Skeletal muscle cell (primary cell): Measurements from ENCODE around the gene HSPB1.
"Not testable (repeated sequence)": the region's sequence is repeated elsewhere in the genome, so short reads cannot be mapped to it uniquely, and the experiment has no call there.

Experiments
- DNase-seq: peaks from one replicate; pipeline ENCODE4 v3.0.0-alpha.2; 2010; ENCODE audit warnings: low read depth
- H3K4me3 ChIP-seq: 2 replicates; pipeline ENCODE4 v1.5.1; 2011; ENCODE audit warnings: low read depth, mild to moderate bottlenecking, control low read depth, low read length, moderate library complexity

Gene HSPB1

GRCh38 chr7:76301000-76301399 is 1.5 kb upstream of the HSPB1 start:
- no peak overlapping the region for H3K4me3 ChIP-seq
- DNase-seq: no peak

GRCh38 chr7:76303202-76304147 is 1.0 kb downstream of the HSPB1 start:
- DNase-seq: peak; percentile 76
- H3K4me3 ChIP-seq: peak overlapping the region; percentile 97

- no peak for DNase-seq
- peak overlapping the region; percentile 97 for H3K4me3 ChIP-seq
Measured at GRCh38 chr7:76304888-76305375, 2.5 kb downstream of the HSPB1 start.

- not testable (repeated sequence) for H3K4me3 ChIP-seq, DNase-seq
Measured at GRCh38 chr7:76308874-76309273, 6.4 kb downstream of the HSPB1 start.

- DNase-seq, H3K4me3 ChIP-seq: not testable (repeated sequence)
Measured at GRCh38 chr7:76309341-76310101, 7.0 kb downstream of the HSPB1 start.

- H3K4me3 ChIP-seq: no peak overlapping the region
- no peak for DNase-seq
Measured at GRCh38 chr7:76310102-76310957, 7.9 kb downstream of the HSPB1 start.

GRCh38 chr7:76311838-76312237 is 9.4 kb downstream of the HSPB1 start:
- not testable (repeated sequence) for H3K4me3 ChIP-seq, DNase-seq

GRCh38 chr7:76314042-76314721 is 11.7 kb downstream of the HSPB1 start:
- H3K4me3 ChIP-seq: no peak overlapping the region
- peak; percentile 66 for DNase-seq

GRCh38 chr7:76314740-76315139 is 12.3 kb downstream of the HSPB1 start:
- H3K4me3 ChIP-seq, DNase-seq: not testable (repeated sequence)

- DNase-seq: no peak
- H3K4me3 ChIP-seq: no peak overlapping the region
Measured at GRCh38 chr7:76315364-76315763, 12.9 kb downstream of the HSPB1 start.

GRCh38 chr7:76316984-76317781 is 14.7 kb downstream of the HSPB1 start:
- DNase-seq: no peak
- peak overlapping the region; percentile 85 for H3K4me3 ChIP-seq

- H3K4me3 ChIP-seq: peak overlapping the region; percentile 85
- peak; percentile 89 for DNase-seq
Measured at GRCh38 chr7:76317782-76318487, 15.5 kb downstream of the HSPB1 start.

- H3K4me3 ChIP-seq: peak overlapping the region; percentile 85
- DNase-seq: peak; percentile 77
Measured at GRCh38 chr7:76318488-76319353, 16.2 kb downstream of the HSPB1 start.

GRCh38 chr7:76325092-76325491 is 22.6 kb downstream of the HSPB1 start:
- DNase-seq: no peak

GRCh38 chr7:76325811-76326210 is 23.3 kb downstream of the HSPB1 start:
- no peak for DNase-seq
- no peak overlapping the region for H3K4me3 ChIP-seq

More at GRCh38 chr7:76325092-76325491, 22.6 kb downstream of the HSPB1 start:
- no peak overlapping the region for H3K4me3 ChIP-seq

- DNase-seq: no peak
- no peak overlapping the region for H3K4me3 ChIP-seq
Measured at GRCh38 chr7:76326646-76327233, 24.3 kb downstream of the HSPB1 start.
